GM21723 (cell line): Measurements from ENCODE around the gene ACACB.

Experiments
- ATAC-seq: cut with Tn5 transposase; IDR thresholded peaks from one replicate; pipeline ENCODE4 v1.9.1; 2021; ENCODE audit warnings: mild to moderate bottlenecking, moderate library complexity; ENCODE audit not compliant: unreplicated experiment

Gene ACACB

GRCh38 chr12:109209082-109209481 is 92.7 kb downstream of the ACACB start:
- ATAC-seq, result no peak

- ATAC-seq, result no peak
Observed at GRCh38 chr12:109212460-109213115, 96.2 kb downstream of the ACACB start.

- no peak for ATAC-seq
Observed at GRCh38 chr12:109214131-109214530, 97.7 kb downstream of the ACACB start.

GRCh38 chr12:109218996-109219395 is 102.6 kb downstream of the ACACB start:
- no peak for ATAC-seq

- no peak for ATAC-seq
Observed at GRCh38 chr12:109219938-109220337, 103.6 kb downstream of the ACACB start.

GRCh38 chr12:109221277-109221931 is 105.0 kb downstream of the ACACB start:
- ATAC-seq, result no peak

- no peak for ATAC-seq
Observed at GRCh38 chr12:109222062-109222461, 105.7 kb downstream of the ACACB start.

- no peak for ATAC-seq
Observed at GRCh38 chr12:109222496-109222895, 106.1 kb downstream of the ACACB start.

- no peak for ATAC-seq
Observed at GRCh38 chr12:109223211-109223610, 106.8 kb downstream of the ACACB start.

GRCh38 chr12:109223868-109224267 is 107.5 kb downstream of the ACACB start:
- ATAC-seq, result no peak

GRCh38 chr12:109228664-109229063 is 112.3 kb downstream of the ACACB start:
- ATAC-seq, result no peak

- no peak for ATAC-seq
Observed at GRCh38 chr12:109230193-109230592, 113.8 kb downstream of the ACACB start.

GRCh38 chr12:109232731-109233130 is 116.3 kb downstream of the ACACB start:
- no peak for ATAC-seq

- ATAC-seq, result no peak
Observed at GRCh38 chr12:109234012-109234411, 117.6 kb downstream of the ACACB start.

- ATAC-seq, result no peak
Observed at GRCh38 chr12:109236257-109236656, 119.9 kb downstream of the ACACB start.

GRCh38 chr12:109239179-109239578 is 122.8 kb downstream of the ACACB start:
- ATAC-seq, result no peak

- no peak for ATAC-seq
Observed at GRCh38 chr12:109239691-109240090, 123.3 kb downstream of the ACACB start.

- ATAC-seq, result no peak
Observed at GRCh38 chr12:109240365-109240764, 124.0 kb downstream of the ACACB start.

GRCh38 chr12:109241936-109242335 is 125.5 kb downstream of the ACACB start:
- ATAC-seq, result no peak

GRCh38 chr12:109244073-109244472 is 127.7 kb downstream of the ACACB start:
- no peak for ATAC-seq

GRCh38 chr12:109246221-109246620 is 129.8 kb downstream of the ACACB start:
- no peak for ATAC-seq

- no peak for ATAC-seq
Observed at GRCh38 chr12:109247831-109248654, 131.7 kb downstream of the ACACB start.
